GM12891 (cell line): Measurements from ENCODE around the gene FAHD1.

Experiments used
- POLR2A ChIP-seq: IDR thresholded peaks from 2 replicates; pipeline ENCODE4 v1.6.1; 2011; ENCODE audit warnings: low read depth, low read length, control low read depth
- POLR2AphosphoS5 ChIP-seq: IDR thresholded peaks from 2 replicates; pipeline ENCODE4 v1.6.1; 2011; ENCODE audit warnings: low read depth, low read length, control low read depth

DNA sequence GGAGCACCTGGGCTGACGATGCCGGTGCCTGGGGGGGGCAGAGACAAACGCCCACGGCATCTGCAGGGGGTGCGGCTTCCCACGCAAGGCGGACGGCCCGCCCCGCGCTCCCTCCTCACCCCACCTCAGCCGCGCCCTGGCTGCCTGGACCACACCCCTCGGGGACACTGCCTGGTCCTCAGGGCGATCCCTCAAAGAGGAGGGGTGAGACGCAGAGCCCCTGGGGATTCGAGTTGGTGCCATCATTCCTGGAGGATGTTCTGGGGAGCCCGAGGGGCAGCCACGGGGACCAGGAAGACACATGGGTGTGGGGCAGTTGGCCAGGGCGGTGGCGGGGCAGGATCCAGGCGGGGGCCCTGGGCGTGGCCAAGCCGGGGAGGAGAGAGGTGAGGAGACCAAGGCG, 37.4 kb upstream of the FAHD1 start:
- TF ChIP-seq POLR2A (no peak), POLR2AphosphoS5 (no peak)
